Esophagus muscularis mucosa (tissue), 4 donors: ENCODE results near the gene SKIC3. TPM values are rescaled to one million over a fixed set of nuclear protein-coding genes. Genes with fewer than 3 reads are reported as not detected.

Experiments used
- DNase-seq: peaks from one replicate; pipeline ENCODE4 v3.0.0-alpha.2; 2017; ENCODE audit errors: extremely low spot score
- H3K27ac ChIP-seq, 4 donors: fragments of 200-600 bp; sonication (generic); replicated peaks in 1 of 4; 1 replicate in 3 of 4; 2 replicates in 1 of 4; pipeline ENCODE4 v1.5.1; 2016 to 2019; ENCODE audit warnings: mild to moderate bottlenecking in 1 of 4
- H3K27me3 ChIP-seq, 4 donors: fragments of 200-600 bp; sonication (generic); one replicate each; pipeline versions ENCODE4 v1.5.1 to v1.6.0; 2016 to 2019
- H3K36me3 ChIP-seq, 4 donors: fragments of 200-600 bp; sonication (generic); one replicate each; pipeline ENCODE4 v1.5.1; 2016 to 2019
- H3K4me1 ChIP-seq, 4 donors: fragments of 200-600 bp; sonication (generic); one replicate each; pipeline ENCODE4 v1.5.1; 2016 to 2019
- H3K4me3 ChIP-seq, 4 donors: fragments of 200-600 bp; sonication (generic); 1 replicate in 2 of 4; 2 replicates in 2 of 4; pipeline ENCODE4 v1.5.1; 2016 to 2019; ENCODE audit warnings: mild to moderate bottlenecking in 4 of 4, moderate library complexity in 1 of 4
- H3K9me3 ChIP-seq, 4 donors: fragments of 200-600 bp; sonication (generic); 1 replicate in 3 of 4; 2 replicates in 1 of 4; pipeline ENCODE4 v1.5.1; 2016 to 2019
- EP300 ChIP-seq: sonication (generic); formaldehyde crosslinking; IDR thresholded peaks from one replicate; pipeline ENCODE4 v1.6.1; 2017; ENCODE audit warnings: antibody characterized with exemption
- POLR2A ChIP-seq: fragments of 450-650 bp; IDR thresholded peaks from one replicate; pipeline ENCODE4 v1.6.1; 2017; ENCODE audit warnings: antibody characterized with exemption, moderate library complexity, mild to moderate bottlenecking, low read depth
- POLR2AphosphoS5 ChIP-seq, 2 donors: sonication (generic); formaldehyde crosslinking; IDR thresholded peaks; one replicate each; pipeline ENCODE4 v1.6.1; 2017; ENCODE audit warnings: antibody characterized with exemption in 2 of 2
- WGBS: methylation state at CpG from one replicate; pipeline ENCODE4 v1.1.5; 2018; 5-methylcytosine and 5-hydroxymethylcytosine counted together
- intact Hi-C: fragments of 100-400 bp; cut with DNase I; formaldehyde crosslinking; loops from one replicate; pipeline ENCODE4 v1.15.1; 2023
- total RNA-seq, 4 donors: library from RNA; depleted of rRNA; stranded (reverse); fragments of >200 nt; gene quantifications; one replicate each; pipeline versions ENCODE4 v1.1.0 to v1.2.1, GENCODE V29; 2016
- TF ChIP-seq, protein P1 (sequence below), 3 experiments: fragments of 200-600 bp in 2 of 3; fragments of 450-650 bp in 1 of 3; sonication (generic) in 2 of 3; IDR thresholded peaks; one replicate each; pipeline ENCODE4 v1.5.1; 2017 to 2019; ENCODE audit warnings: antibody characterized with exemption in 3 of 3, mild to moderate bottlenecking in 2 of 3, moderate library complexity in 1 of 3

Gene SKIC3
- total RNA-seq, result 10 to 100 TPM; 46.6 to 76.8 (median 55.2) TPM

DNA sequence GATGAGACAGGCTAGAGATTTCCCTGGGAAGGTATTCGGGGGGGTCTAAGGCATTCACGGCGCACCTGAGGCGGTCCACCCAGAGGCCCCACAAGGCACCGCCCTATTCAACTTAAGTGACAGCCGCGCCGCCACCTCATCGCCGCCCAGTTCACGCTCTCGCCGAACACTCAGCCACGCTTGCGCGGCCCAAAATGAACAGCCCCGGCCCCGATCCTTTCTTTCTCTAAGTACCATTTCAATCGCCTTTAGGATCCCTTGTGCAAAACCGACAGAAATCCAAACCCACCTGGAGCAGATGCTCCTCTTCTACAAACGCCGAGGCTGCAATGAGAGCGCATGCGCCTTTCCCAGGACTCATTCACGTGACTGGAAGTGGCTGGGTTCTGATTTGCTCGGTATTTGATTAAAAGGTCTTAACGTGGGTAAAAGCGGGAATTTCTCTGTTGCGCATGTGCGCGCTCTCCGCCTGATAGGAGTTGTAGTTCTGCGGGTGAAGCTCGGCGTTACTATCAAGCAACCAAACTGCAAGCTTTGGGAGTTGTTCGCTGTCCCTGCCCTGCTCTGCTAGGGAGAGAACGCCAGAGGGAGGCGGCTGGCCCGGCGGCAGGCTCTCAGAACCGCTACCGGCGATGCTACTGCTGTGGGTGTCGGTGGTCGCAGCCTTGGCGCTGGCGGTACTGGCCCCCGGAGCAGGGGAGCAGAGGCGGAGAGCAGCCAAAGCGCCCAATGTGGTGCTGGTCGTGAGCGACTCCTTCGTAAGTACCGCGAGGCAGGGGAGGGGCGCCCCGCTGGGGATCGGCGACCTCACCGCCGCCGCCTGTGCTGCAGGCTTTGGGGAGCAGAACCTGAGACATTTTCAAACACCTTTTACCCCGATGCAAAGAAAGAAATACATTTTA is at the start of gene SKIC3, which contains the start of gene ARSK:
SKIC3 (minus strand) TSS at position 331 of the 902 bp plus-strand sequence. CDS start 7,827 bp downstream, outside the sequence.
ARSK (plus strand) TSS at position 455 of the 902 bp plus-strand sequence; CDS start at position 633, 178 bp downstream.
- Histone ChIP-seq H3K36me3 (peaks cover 0 to 10% (median 3%) of the 10 kb centered on the region in 4 donors), H3K4me1 (peaks cover 13 to 34% (median 27%) of the 10 kb centered on the region in 4 donors), H3K27ac (peak within 1 kb of the TSS; percentile 87 to 91 (median 88)), H3K9me3 (no peaks in the 10 kb centered on the region), H3K4me3 (peak within 1 kb of the TSS; percentile 74 to 90 (median 80)), H3K27me3 (no peaks in the 10 kb centered on the region)
- WGBS, result 1% methylated on average over 49 of the region's 63 CpGs
- peak; percentile 100 for DNase-seq
- TF ChIP-seq POLR2A, result peak; percentile 32
- TF ChIP-seq, protein P1, sequence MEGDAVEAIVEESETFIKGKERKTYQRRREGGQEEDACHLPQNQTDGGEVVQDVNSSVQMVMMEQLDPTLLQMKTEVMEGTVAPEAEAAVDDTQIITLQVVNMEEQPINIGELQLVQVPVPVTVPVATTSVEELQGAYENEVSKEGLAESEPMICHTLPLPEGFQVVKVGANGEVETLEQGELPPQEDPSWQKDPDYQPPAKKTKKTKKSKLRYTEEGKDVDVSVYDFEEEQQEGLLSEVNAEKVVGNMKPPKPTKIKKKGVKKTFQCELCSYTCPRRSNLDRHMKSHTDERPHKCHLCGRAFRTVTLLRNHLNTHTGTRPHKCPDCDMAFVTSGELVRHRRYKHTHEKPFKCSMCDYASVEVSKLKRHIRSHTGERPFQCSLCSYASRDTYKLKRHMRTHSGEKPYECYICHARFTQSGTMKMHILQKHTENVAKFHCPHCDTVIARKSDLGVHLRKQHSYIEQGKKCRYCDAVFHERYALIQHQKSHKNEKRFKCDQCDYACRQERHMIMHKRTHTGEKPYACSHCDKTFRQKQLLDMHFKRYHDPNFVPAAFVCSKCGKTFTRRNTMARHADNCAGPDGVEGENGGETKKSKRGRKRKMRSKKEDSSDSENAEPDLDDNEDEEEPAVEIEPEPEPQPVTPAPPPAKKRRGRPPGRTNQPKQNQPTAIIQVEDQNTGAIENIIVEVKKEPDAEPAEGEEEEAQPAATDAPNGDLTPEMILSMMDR (IDR thresholded peaks at IDR 0.05), result peak in 2 of 3 experiments; percentile 17 to 51
- TF ChIP-seq EP300, result no peak
- peak; percentile 96 for TF ChIP-seq POLR2AphosphoS5 (IDR thresholded peaks at IDR 0.05)
- intact Hi-C loops, result no loop called here

DNA sequence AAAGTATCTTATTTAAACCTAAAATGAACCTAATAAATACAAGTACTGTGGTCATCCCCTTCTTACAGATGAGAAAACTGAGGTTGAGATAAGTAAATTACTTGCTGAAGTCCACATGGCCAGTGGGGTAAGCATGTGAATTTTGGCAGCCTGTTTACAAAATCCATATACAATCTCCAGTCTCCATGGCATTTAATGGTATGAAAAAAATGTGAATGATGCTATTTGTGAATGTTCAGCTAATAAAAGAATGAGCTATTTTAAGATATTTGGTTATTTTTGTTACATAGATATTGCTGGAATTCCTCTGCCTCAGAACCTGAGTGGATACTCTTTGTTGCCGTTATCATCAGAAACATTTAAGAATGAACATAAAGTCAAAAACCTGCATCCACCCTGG is 45.8 kb upstream of the SKIC3 start:
- Histone ChIP-seq H3K27me3 (no peaks in the 10 kb centered on the region), H3K4me1 (peaks cover 0 to 6% (median 2%) of the 10 kb centered on the region in 4 donors), H3K4me3 (no peak overlapping the region), H3K36me3 (peaks cover 0 to 26% (median 9%) of the 10 kb centered on the region in 4 donors), H3K27ac (no peak overlapping the region), H3K9me3 (no peaks in the 10 kb centered on the region)
- 68% methylated on average over 1 of the region's 1 CpG for WGBS
- intact Hi-C loops, result no loop called here
- TF ChIP-seq POLR2AphosphoS5 (IDR thresholded peaks at IDR 0.05), result no peak
- no peak for TF ChIP-seq POLR2A
- TF ChIP-seq, protein P1 (IDR thresholded peaks at IDR 0.05), result no peak
- no peak for TF ChIP-seq EP300
- DNase-seq, result no peak

DNA sequence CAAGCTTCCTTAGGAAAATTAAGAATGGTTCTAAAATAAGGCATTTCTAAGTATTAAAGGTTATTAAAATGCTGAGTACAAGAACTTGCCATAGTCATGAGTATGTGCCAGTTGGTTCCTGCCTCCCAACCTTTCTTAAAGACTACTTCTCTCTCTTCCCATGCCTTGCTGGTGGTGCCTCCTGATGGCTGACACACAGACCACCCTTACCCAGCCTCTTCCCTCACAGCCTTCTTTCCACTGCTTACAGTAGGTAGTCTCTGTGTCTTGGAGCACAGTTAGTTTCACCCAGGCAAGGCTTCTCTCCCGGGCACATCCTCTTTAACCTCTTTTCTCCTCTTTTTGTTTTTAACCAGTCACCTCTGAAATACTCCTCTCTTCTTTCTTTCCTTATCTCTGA is 44.5 kb upstream of the SKIC3 start:
- DNase-seq, result no peak
- H3K4me3 ChIP-seq, result no peak overlapping the region
- peaks cover 0 to 26% (median 9%) of the 10 kb centered on the region in 4 donors for H3K36me3 ChIP-seq
- H3K4me1 ChIP-seq, result peaks cover 0 to 6% (median 2%) of the 10 kb centered on the region in 4 donors
- WGBS, result 91% methylated on average over 1 of the region's 1 CpG
- H3K27ac ChIP-seq, result no peak overlapping the region
- no peaks in the 10 kb centered on the region for H3K27me3 ChIP-seq
- intact Hi-C loops, result no loop called here
- no peak for TF ChIP-seq EP300
- TF ChIP-seq POLR2AphosphoS5 (IDR thresholded peaks at IDR 0.05), result no peak
- TF ChIP-seq POLR2A, result no peak
- TF ChIP-seq, protein P1 (IDR thresholded peaks at IDR 0.05), result no peak
- H3K9me3 ChIP-seq, result no peaks in the 10 kb centered on the region

DNA sequence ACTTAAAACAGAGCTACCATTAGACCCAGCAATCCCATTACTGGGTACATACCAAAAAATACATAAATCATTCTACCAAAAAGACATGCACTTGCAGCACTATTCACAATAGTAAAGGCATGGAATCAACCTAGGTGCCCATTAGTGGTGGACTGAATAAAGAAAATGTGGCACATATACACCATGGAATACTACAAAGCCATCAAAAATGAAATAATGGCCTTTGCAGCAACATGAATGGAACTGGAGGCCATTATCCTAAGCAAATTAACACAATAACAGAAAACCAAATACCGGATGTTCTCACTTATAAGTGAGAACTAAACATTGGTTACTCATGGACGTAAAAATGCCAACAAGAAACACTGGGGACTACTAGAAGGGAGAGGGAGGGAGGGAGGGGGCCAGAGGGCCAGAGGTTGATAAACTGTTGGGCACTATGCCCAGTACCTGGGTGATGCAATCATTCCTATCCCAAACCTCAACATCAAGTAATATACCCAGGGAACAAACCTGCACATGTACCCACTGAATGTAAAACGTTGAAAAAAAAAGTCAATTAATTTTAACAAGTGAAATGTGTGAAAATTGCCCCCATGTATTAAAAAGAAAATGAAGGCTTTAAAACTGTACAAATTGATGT is 40.6 kb upstream of the SKIC3 start:
- DNase-seq, result no peak
- TF ChIP-seq EP300, result no peak
- intact Hi-C loops, result no loop called here
- Histone ChIP-seq H3K4me1 (peaks cover 0 to 6% (median 2%) of the 10 kb centered on the region in 4 donors), H3K27ac (no peak overlapping the region), H3K4me3 (no peak overlapping the region), H3K27me3 (no peaks in the 10 kb centered on the region), H3K9me3 (no peaks in the 10 kb centered on the region), H3K36me3 (no peaks in the 10 kb centered on the region)
- 88% methylated on average over 3 of the region's 3 CpGs for WGBS

DNA sequence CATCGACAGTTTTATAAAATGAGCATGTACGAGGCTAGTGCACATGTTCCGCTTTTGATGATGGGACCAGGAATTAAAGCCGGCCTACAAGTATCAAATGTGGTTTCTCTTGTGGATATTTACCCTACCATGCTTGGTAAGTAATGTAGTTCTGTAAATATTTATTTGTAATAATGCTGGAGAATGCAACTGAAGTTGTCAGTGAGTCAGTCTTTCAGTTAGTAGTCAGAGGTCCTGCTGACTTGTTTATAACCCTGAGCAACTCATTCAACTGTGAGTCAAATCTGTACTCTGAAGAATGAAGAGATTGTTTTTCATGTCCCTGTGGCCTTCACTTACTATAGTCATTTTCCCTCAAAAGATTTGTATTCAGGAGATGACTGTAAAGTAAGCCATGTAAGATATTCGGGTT is 36.7 kb upstream of the SKIC3 start:
- Histone ChIP-seq H3K4me1 (peaks cover 0 to 6% (median 2%) of the 10 kb centered on the region in 4 donors), H3K27me3 (no peaks in the 10 kb centered on the region), H3K4me3 (no peak overlapping the region), H3K36me3 (no peaks in the 10 kb centered on the region), H3K9me3 (no peaks in the 10 kb centered on the region), H3K27ac (no peak overlapping the region)
- intact Hi-C loops, result no loop called here
- no peak for TF ChIP-seq POLR2A
- TF ChIP-seq POLR2AphosphoS5 (IDR thresholded peaks at IDR 0.05), result no peak
- TF ChIP-seq, protein P1 (IDR thresholded peaks at IDR 0.05), result no peak
- TF ChIP-seq EP300, result no peak
- no peak for DNase-seq
- WGBS, result 96% methylated on average over 5 of the region's 5 CpGs
